Endodermal cell (in vitro differentiated cells): ENCODE results near the gene ATP5PD. TPM values are rescaled to one million over a fixed set of nuclear protein-coding genes. Genes with fewer than 3 reads are reported as not detected.
A peak's percentile ranks its signal among the peaks of the same experiment; 100 is the strongest.

Experiments
- DNase-seq: peaks from one replicate; pipeline ENCODE4 v3.0.0-alpha.2; 2017
- H3K27ac ChIP-seq: 2 replicates; pipeline ENCODE4 v1.5.1; 2013; ENCODE audit warnings: mild to moderate bottlenecking, low read depth, low read length, moderate library complexity
- H3K27me3 ChIP-seq: 2 replicates; pipeline ENCODE4 v1.6.1; 2013; ENCODE audit warnings: mild to moderate bottlenecking, low read length, moderate library complexity; ENCODE audit not compliant: insufficient read depth, control insufficient read depth, poor library complexity, severe bottlenecking
- H3K36me3 ChIP-seq: 2 replicates; pipeline ENCODE4 v1.7.0; 2013; ENCODE audit warnings: mild to moderate bottlenecking, low read length, moderate library complexity; ENCODE audit not compliant: control insufficient read depth, insufficient read depth
- H3K4me1 ChIP-seq: one replicate; pipeline ENCODE4 v1.7.0; 2013; ENCODE audit warnings: low read length; ENCODE audit not compliant: control insufficient read depth, insufficient read depth
- H3K4me3 ChIP-seq: 2 replicates; pipeline ENCODE4 v1.5.1; 2013; ENCODE audit warnings: mild to moderate bottlenecking, low read length, moderate library complexity
- H3K9ac ChIP-seq: 2 replicates; pipeline ENCODE4 v1.6.1; 2013; ENCODE audit warnings: mild to moderate bottlenecking, low read length, moderate library complexity; ENCODE audit not compliant: poor library complexity, severe bottlenecking; ENCODE audit errors: extremely low read depth
- H3K9me3 ChIP-seq: 2 replicates; pipeline ENCODE4 v1.6.1; 2013; ENCODE audit warnings: mild to moderate bottlenecking, low read length, moderate library complexity; ENCODE audit not compliant: control insufficient read depth
- H3K27ac Mint-ChIP-seq: 2 replicates; pipeline ENCODE4 v1.8.0; 2020; ENCODE audit warnings: mixed read lengths
- H3K27me3 Mint-ChIP-seq: 2 replicates; pipeline ENCODE4 v1.8.0; 2021; ENCODE audit warnings: mild to moderate bottlenecking, mixed read lengths; ENCODE audit not compliant: insufficient read depth
- H3K36me3 Mint-ChIP-seq: 2 replicates; pipeline ENCODE4 v1.8.0; 2020; ENCODE audit warnings: low read depth, mixed read lengths
- H3K4me1 Mint-ChIP-seq: 2 replicates; pipeline ENCODE4 v1.8.0; 2020; ENCODE audit warnings: mixed read lengths
- H3K4me3 Mint-ChIP-seq: 2 replicates; pipeline ENCODE4 v1.8.0; 2020; ENCODE audit warnings: mild to moderate bottlenecking, moderate library complexity, mixed read lengths
- H3K9me3 Mint-ChIP-seq: 2 replicates; pipeline ENCODE4 v1.8.0; 2020; ENCODE audit warnings: mild to moderate bottlenecking, mixed read lengths
- CTCF ChIP-seq: fragments of 200-600 bp; sonication (generic); conservative IDR thresholded peaks from 2 replicates; pipeline ENCODE4 v1.5.0; 2021; ENCODE audit warnings: antibody characterized with exemption, mild to moderate bottlenecking
- WGBS, 2 experiments: methylation state at CpG; one replicate each; pipeline versions ENCODE4 v1.1.5 to v1.1.7; 2013; ENCODE audit warnings: missing lambda C conversion rate in 2 of 2, mixed read lengths in 1 of 2; ENCODE audit not compliant: insufficient coverage in 1 of 2, insufficient read length in 1 of 2; 5-methylcytosine and 5-hydroxymethylcytosine counted together
- total RNA-seq, 2 donors: library from RNA; stranded (reverse); fragmentation: NEBNext Ultra II Directional in 1 of 2; extraction: Animal tissue kit (Norgen Biotek cat#: 25700) in 1 of 2; gene quantifications; 2 replicates in 1 of 2; 3 replicates in 1 of 2; pipeline ENCODE4 v1.2.1, GENCODE V29; 2021

Gene ATP5PD
- total RNA-seq, 2 donors from 2014 or later: 244 to 295 TPM

- peak; percentile 72 for DNase-seq
- Histone ChIP-seq H3K9ac (no peak overlapping the region), H3K9me3 (no peaks in the 10 kb centered on the region), H3K4me1 (peaks cover 6% of the 10 kb centered on the region), H3K36me3 (no peaks in the 10 kb centered on the region), H3K27ac (no peak overlapping the region), H3K27me3 (no peaks in the 10 kb centered on the region), H3K4me3 (peak overlapping the region; percentile 89)
- peak overlapping the region; percentile 79 for H3K27ac Mint-ChIP-seq
- TF ChIP-seq CTCF: peak; percentile 24
- 85 to 86% methylated on average over 12 to 14 of the region's 15 CpGs for WGBS, 2 experiments
- no peaks in the 10 kb centered on the region for H3K9me3 Mint-ChIP-seq
- peaks cover 45% of the 10 kb centered on the region for H3K4me1 Mint-ChIP-seq
- peaks cover 1% of the 10 kb centered on the region for H3K36me3 Mint-ChIP-seq
- H3K4me3 Mint-ChIP-seq: peak overlapping the region; percentile 82
- H3K27me3 Mint-ChIP-seq: no peaks in the 10 kb centered on the region
Measured at GRCh38 chr17:75086496-75087181, 39.9 kb upstream of the ATP5PD start.

- Mint-ChIP-seq H3K27ac (no peak overlapping the region), H3K9me3 (no peaks in the 10 kb centered on the region), H3K4me1 (peaks cover 27% of the 10 kb centered on the region), H3K27me3 (no peaks in the 10 kb centered on the region), H3K36me3 (no peaks in the 10 kb centered on the region), H3K4me3 (no peak overlapping the region)
- Histone ChIP-seq H3K27ac (no peak overlapping the region), H3K9me3 (no peaks in the 10 kb centered on the region), H3K27me3 (no peaks in the 10 kb centered on the region), H3K4me1 (peaks cover 3% of the 10 kb centered on the region), H3K4me3 (no peak overlapping the region), H3K36me3 (no peaks in the 10 kb centered on the region), H3K9ac (no peak overlapping the region)
- no peak for TF ChIP-seq CTCF
- peak; percentile 50 for DNase-seq
- WGBS, 2 experiments: 72 to 83% methylated on average over 11 to 14 of the region's 14 CpGs
Measured at GRCh38 chr17:75084039-75084660, 37.4 kb upstream of the ATP5PD start.

GRCh38 chr17:75082683-75083082, 35.9 kb upstream of the ATP5PD start:
- peak; percentile 53 for DNase-seq
- H3K4me3 ChIP-seq: no peak overlapping the region
- no peaks in the 10 kb centered on the region for H3K9me3 ChIP-seq
- Mint-ChIP-seq H3K36me3 (no peaks in the 10 kb centered on the region), H3K27me3 (no peaks in the 10 kb centered on the region), H3K9me3 (no peaks in the 10 kb centered on the region), H3K27ac (no peak overlapping the region), H3K4me1 (peaks cover 36% of the 10 kb centered on the region), H3K4me3 (no peak overlapping the region)
- no peaks in the 10 kb centered on the region for H3K36me3 ChIP-seq
- no peaks in the 10 kb centered on the region for H3K27me3 ChIP-seq
- no peak overlapping the region for H3K27ac ChIP-seq
- WGBS, 2 experiments: 75 to 77% methylated on average over 5 to 6 of the region's 6 CpGs
- H3K9ac ChIP-seq: no peak overlapping the region
- TF ChIP-seq CTCF: no peak
- H3K4me1 ChIP-seq: peaks cover 11% of the 10 kb centered on the region
